GM08714 (cell line): ENCODE measurements around the gene SYT7.

Experiments used
- H3K4me3 ChIP-seq: fragments of 200-500 bp; sonication (Bioruptor generic); 2 replicates; pipeline ENCODE4 v1.5.1; 2014; ENCODE audit warnings: mild to moderate bottlenecking, low read length, inconsistent platforms
- ZNF274 ChIP-seq: IDR thresholded peaks from 2 replicates; pipeline ENCODE4 v1.6.1; 2012; ENCODE audit warnings: mild to moderate bottlenecking, low read depth, low read length

The SYT7 gene

GRCh38 chr11:61598886-61599868, 18.3 kb upstream of the SYT7 start:
- no peak overlapping the region for H3K4me3 ChIP-seq
- TF ChIP-seq ZNF274: no peak

GRCh38 chr11:61598374-61598773, 17.5 kb upstream of the SYT7 start:
- no peak for TF ChIP-seq ZNF274
- no peak overlapping the region for H3K4me3 ChIP-seq

GRCh38 chr11:61596990-61597389, 16.1 kb upstream of the SYT7 start:
- TF ChIP-seq ZNF274: no peak
- H3K4me3 ChIP-seq: no peak overlapping the region

- no peak overlapping the region for H3K4me3 ChIP-seq
- no peak for TF ChIP-seq ZNF274
These were observed 15.7 kb upstream of the SYT7 start for GRCh38 chr11:61596542-61596941.

- TF ChIP-seq ZNF274: no peak
- no peak overlapping the region for H3K4me3 ChIP-seq
These were observed 14.0 kb upstream of the SYT7 start for GRCh38 chr11:61594907-61595257.

- H3K4me3 ChIP-seq: no peak overlapping the region
- no peak for TF ChIP-seq ZNF274
These were observed 12.3 kb upstream of the SYT7 start for GRCh38 chr11:61593151-61593550.

GRCh38 chr11:61592176-61592575, 11.3 kb upstream of the SYT7 start:
- no peak for TF ChIP-seq ZNF274
- H3K4me3 ChIP-seq: no peak overlapping the region

GRCh38 chr11:61589961-61590360, 9.1 kb upstream of the SYT7 start:
- no peak for TF ChIP-seq ZNF274
- H3K4me3 ChIP-seq: no peak overlapping the region

GRCh38 chr11:61588728-61589191, 7.9 kb upstream of the SYT7 start:
- no peak for TF ChIP-seq ZNF274
- H3K4me3 ChIP-seq: no peak overlapping the region

- no peak for TF ChIP-seq ZNF274
- no peak overlapping the region for H3K4me3 ChIP-seq
These were observed 7.3 kb upstream of the SYT7 start for GRCh38 chr11:61587951-61588727.

- no peak for TF ChIP-seq ZNF274
- H3K4me3 ChIP-seq: no peak overlapping the region
These were observed 6.7 kb upstream of the SYT7 start for GRCh38 chr11:61587541-61587941.

- no peak overlapping the region for H3K4me3 ChIP-seq
- TF ChIP-seq ZNF274: no peak
These were observed 6.0 kb upstream of the SYT7 start for GRCh38 chr11:61586792-61587430.

GRCh38 chr11:61585115-61585514, 4.2 kb upstream of the SYT7 start:
- no peak overlapping the region for H3K4me3 ChIP-seq
- TF ChIP-seq ZNF274: no peak

- no peak overlapping the region for H3K4me3 ChIP-seq
- TF ChIP-seq ZNF274: no peak
These were observed 1.1 kb upstream of the SYT7 start for GRCh38 chr11:61581931-61582330.

GRCh38 chr11:61580271-61580888, 496 bp downstream of the SYT7 start:
- TF ChIP-seq ZNF274: no peak
- H3K4me3 ChIP-seq: no peak overlapping the region; the same call in 1 of the 2 replicates
